GM21825 (cell line): Measurements from ENCODE around the gene MAN2B2.
"Not testable (repeated sequence)": the region's sequence is repeated elsewhere in the genome, so short reads cannot be mapped to it uniquely, and the experiment has no call there.

Experiments
- ATAC-seq: cut with Tn5 transposase; IDR thresholded peaks from one replicate; pipeline ENCODE4 v1.9.1; 2021; ENCODE audit warnings: mild to moderate bottlenecking, moderate library complexity; ENCODE audit not compliant: unreplicated experiment

The MAN2B2 gene

GRCh38 chr4:6613676-6614651, 39.0 kb downstream of the MAN2B2 start:
- no peak for ATAC-seq

GRCh38 chr4:6614701-6615230, 39.8 kb downstream of the MAN2B2 start:
- ATAC-seq, result no peak

GRCh38 chr4:6616087-6616995, 41.4 kb downstream of the MAN2B2 start:
- ATAC-seq, result no peak

- no peak for ATAC-seq
Measured at GRCh38 chr4:6617246-6617645, 42.3 kb downstream of the MAN2B2 start.

GRCh38 chr4:6618386-6619115, 43.6 kb downstream of the MAN2B2 start:
- ATAC-seq, result no peak

- no peak for ATAC-seq
Measured at GRCh38 chr4:6619116-6619465, 44.1 kb downstream of the MAN2B2 start.

GRCh38 chr4:6619466-6620255, 44.7 kb downstream of the MAN2B2 start:
- no peak for ATAC-seq

GRCh38 chr4:6620296-6620695, 45.3 kb downstream of the MAN2B2 start:
- ATAC-seq, result no peak

GRCh38 chr4:6620891-6621555, 46.0 kb downstream of the MAN2B2 start:
- ATAC-seq, result no peak

- ATAC-seq, result no peak
Measured at GRCh38 chr4:6621556-6621927, 46.6 kb downstream of the MAN2B2 start.

GRCh38 chr4:6622744-6623143, 47.8 kb downstream of the MAN2B2 start:
- ATAC-seq, result no peak

GRCh38 chr4:6625256-6625655, 50.3 kb downstream of the MAN2B2 start:
- no peak for ATAC-seq

- ATAC-seq, result no peak
Measured at GRCh38 chr4:6626066-6626465, 51.1 kb downstream of the MAN2B2 start.

GRCh38 chr4:6627832-6628231, 52.8 kb downstream of the MAN2B2 start:
- ATAC-seq, result no peak

- not testable (repeated sequence) for ATAC-seq
Measured at GRCh38 chr4:6628484-6628883, 53.5 kb downstream of the MAN2B2 start.

- ATAC-seq, result no peak
Measured at GRCh38 chr4:6632125-6632524, 57.1 kb downstream of the MAN2B2 start.

GRCh38 chr4:6633091-6633906, 58.3 kb downstream of the MAN2B2 start:
- ATAC-seq, result no peak

- no peak for ATAC-seq
Measured at GRCh38 chr4:6634746-6635145, 59.8 kb downstream of the MAN2B2 start.
